Stimulated activated CD4-positive, alpha-beta T cell treated with anti-CD3 and anti-CD28 coated beads, Interleukin-12 subunit alpha, Interleukin-12 subunit beta, amount 100 ng/mL, for 48 hours (primary cell): ENCODE results near the gene ATXN1.
"Not testable (repeated sequence)": the region's sequence is repeated elsewhere in the genome, so short reads cannot be mapped to it uniquely, and the experiment has no call there.

Experiments
- DNase-seq, 3 donors: peaks; one replicate each; pipeline ENCODE4 v3.0.0-alpha.2; 2020; ENCODE audit warnings: low read depth in 2 of 3, low spot score in 1 of 3

ATXN1 gene

DNA sequence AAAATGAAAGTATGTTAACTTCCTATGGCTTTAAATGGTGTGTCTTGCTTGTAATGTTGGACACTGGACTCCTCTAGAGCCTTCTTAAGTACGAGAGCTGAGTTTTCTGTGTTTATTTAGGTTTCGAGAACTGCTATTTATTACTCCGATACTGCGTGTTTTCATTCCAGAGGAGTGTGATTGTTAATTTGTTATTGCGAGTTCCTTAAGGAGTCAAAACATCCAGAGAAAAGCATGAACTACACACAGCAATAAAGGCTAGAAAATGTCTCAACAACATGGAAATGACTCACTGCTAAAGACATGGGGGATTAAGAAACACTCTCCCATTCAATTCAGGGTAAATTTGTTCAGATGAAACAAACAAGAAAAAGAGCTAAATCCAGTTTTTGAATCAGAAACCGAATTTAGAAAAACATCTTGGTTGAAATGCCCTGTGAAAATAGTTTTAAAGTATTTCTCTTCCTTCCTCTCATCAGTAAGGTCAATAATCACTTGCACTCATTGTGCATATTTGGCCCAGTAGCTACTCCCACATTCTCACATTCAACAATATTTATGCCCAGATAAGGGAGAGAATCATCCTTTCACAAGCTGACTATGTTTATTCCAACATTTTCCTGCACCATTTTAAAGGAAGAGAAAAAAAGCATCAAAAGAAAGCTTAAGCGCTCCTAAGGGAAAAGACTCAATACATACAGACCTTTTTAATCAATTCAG lies 36.0 kb downstream of the ATXN1 start:
- DNase-seq = no peak

DNA sequence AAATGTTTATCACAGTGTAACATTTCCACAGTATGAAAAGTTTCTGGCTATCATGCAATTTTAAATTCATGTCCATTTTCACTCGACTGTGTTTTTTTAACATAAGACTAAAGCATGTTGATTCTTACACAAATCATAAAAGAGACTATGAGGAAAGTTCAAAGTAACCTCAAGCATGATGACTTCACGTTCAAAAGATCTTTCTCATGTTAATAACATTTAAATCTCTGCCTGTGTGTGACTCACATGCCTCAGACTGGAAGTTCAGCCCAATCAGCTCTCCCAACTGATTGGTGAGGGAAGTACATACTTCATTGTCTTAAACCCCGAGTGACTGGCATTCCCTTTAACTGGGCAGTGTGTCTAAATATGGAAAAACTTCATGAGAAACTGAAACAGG lies 37.4 kb downstream of the ATXN1 start:
- no peak for DNase-seq

DNA sequence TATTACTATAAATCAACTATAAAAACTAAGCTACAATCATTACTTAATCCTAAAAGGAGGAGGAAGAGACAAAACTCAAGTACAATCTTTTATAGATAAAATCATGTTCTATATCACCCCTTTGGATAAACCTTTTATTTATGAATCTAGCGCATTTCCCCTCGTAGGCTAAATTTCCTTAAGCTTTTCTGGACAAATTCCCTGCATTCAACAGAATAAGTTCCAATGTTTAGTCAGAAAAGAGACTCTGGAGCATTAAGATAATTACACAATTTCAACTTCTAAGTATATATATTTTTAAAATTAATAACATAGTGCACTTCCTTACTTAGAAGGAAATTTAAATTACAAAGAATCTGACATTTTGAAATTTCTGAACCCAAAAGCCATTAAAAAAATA lies 37.9 kb downstream of the ATXN1 start:
- no peak for DNase-seq

DNA sequence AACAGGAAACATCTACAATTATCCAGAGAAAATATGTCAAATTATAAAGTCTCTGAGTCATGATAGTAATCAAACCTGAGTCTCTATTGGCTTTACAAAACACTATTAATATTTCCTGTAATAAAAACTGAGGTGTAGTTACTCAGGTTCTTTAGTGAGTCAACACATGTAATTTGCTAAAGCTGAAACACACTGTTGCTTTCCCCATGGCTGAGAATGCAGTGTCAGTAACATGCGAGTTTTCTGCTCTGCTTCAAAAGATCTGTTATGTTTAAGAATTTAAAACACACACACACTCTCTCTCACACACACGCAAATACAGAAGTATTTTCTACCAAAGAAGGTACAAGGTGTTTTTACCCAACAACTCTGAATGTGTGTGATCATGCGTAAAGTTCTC lies 38.6 kb downstream of the ATXN1 start:
- DNase-seq = no peak

DNA sequence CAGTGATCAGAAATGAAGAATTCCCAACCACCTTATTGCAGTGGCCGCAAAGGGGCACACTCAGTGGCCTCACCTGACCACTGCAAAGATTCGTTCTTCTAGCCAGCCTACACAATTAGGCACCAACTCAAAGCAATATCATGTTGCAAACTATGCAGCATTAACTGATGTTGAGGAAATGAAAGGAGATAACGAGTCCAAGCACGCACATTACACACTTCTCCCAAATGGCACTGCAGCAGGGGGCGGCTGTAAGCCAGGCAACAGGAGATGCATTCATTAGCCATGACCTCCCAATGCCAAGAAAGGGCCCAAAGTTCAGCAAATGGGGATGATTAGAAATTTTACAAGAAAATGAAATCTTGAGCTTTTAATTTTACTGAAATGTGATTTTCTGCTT lies 39.3 kb downstream of the ATXN1 start:
- no peak for DNase-seq

DNA sequence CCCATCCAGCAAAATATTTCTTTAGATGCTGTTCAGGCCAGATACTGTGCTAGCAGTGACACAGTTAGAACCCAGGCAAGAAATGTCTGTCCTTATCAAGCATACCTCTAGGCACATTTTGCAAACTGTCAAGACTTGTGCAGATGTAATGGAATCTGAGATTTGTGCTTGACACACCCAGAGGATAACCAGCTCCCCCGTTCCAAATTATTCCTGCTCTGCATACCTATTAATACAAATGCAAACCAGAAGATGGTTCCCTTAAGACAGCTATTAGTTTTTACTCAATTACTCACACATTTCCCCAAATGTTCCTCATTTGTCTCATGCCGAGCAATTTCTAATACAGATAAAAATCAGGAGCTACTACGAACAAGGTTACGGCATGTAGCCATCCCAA lies 40.4 kb downstream of the ATXN1 start:
- DNase-seq = no peak

DNA sequence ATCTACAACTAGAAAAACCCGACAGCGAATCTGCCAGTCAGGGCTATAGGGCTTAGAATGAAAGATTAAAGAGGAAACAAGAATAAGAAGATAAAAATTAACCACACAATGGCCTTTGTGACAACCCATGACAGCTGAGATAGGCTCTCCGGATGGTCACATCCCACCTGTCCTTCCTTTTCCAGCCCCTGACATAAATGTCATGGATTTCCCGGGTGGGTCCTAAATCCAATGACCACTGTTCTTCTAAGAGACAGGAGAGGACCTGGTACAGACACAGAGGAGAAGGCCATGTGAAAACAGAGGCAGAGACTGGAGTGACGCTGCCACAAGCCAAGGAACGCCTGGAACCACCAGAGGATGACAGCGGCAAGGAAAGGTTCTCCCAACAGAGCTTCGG lies 41.8 kb downstream of the ATXN1 start:
- DNase-seq = no peak

DNA sequence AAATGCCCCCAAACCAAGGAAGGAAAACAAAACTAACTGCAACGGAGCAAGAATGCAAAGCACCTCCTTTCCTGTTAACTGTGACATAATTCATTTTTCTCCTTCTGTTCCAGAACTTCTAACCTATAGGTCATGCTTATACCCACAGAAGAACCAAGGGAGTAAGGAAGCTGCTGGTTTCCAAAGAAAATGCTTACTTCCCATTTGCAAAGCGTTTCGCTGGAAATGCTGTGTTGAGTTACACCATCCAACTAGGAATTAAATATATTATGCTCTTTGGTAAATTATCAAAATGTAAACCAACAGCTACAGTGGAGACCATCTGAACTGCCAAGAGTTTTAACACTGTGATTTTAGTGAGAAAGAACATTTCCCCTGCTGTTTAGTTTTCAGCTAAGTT lies 42.9 kb downstream of the ATXN1 start:
- DNase-seq = no peak

DNA sequence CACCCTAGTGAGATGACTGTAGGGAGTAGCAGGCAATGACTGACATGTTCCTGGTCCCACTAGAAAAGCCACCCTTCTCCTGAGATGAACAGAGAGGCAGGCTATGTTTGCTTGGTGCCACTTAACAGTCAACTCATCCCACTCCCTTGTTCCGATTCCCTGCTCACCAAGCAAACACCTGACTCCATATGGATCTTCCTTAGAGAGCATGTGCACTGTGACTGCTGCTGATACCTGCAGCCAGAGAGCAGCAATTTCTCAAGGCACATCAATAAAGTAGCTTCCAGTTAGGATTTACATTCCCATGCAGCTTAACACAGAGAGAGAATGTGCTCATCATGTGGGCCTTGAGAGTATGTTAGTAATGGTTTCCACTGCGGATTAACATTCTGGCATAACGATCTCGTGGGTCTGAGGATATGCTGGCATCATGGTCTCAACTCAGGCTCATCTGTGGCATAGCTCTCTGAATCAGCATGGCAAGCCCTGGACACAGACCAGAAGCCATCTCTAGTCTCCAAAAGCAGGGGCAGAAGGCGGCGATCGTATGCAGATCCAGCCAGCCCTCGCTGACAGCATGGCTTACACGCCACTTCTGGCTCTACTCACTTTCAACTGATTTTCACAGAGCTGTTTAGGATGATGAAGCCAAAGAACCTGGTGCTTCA lies 43.9 kb downstream of the ATXN1 start:
- no peak for DNase-seq

DNA sequence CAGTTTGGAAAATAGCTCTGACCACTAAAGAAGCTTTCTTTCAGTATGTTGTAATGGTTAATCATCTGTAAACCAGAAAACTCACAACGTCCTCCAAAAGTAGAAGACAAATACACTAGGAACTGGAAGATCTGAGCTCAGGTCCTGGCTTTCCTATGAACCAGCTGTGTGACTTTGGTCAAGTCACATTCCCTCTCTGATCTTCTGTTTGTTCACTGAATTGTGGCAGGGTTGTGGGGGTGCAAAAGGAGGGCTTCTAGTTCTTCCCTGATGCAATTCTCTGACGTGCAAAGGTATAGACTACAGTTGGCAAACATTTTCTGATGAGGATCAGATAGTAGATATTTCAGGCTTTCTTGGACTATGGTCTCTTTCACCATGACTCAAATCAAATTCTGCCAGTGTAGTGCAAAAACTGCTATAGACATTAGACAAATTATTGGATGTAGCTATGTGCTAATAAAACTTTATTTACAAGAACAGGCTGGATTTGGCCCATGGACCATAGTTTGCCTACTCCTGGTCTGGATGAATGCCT lies 44.9 kb downstream of the ATXN1 start:
- no peak for DNase-seq

DNA sequence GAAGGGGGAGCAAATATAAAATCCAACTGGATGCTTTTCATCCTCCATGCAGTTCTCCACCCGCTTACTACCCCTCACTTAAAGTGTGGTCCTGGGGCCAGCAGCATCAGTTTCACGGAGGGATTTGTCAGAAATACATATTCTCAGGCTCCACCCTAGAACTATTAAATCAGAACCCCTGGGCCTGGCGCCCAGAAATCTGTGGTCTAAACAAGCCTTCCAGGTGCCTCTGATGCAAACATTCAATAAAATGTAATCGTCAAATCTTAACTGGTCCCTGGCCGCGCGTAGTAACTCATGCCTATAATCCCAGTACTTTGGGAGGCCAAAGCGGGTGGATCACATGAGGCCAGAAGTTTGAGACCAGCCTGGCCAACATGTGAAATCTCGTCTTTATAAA lies 47.7 kb downstream of the ATXN1 start:
- DNase-seq = no peak

DNA sequence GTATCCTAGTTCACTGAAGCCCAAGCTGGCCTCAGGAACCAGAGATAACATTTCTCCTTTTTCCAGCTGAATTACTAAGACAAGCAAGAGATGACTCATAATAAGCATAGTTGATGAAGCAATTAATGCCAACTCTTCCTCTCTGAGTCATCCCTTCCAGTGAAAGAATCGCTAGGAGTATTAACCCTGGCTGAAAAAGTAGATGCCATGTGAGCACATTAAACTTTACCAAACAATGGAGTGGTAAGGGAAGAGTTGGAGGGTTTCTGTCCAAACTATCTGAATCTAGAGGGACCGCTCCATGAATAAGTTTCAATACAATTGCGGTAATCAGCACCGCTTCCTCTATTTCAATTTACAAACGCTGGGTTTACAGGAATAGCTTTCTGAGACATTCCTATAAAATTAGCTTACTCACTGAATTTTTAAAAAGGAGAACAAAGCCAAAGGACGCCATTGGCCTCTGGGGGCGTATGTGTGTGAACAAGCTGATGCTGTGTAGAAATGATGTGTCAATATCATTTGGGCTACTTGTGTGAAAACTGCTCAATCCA lies 48.3 kb downstream of the ATXN1 start:
- DNase-seq = no peak

DNA sequence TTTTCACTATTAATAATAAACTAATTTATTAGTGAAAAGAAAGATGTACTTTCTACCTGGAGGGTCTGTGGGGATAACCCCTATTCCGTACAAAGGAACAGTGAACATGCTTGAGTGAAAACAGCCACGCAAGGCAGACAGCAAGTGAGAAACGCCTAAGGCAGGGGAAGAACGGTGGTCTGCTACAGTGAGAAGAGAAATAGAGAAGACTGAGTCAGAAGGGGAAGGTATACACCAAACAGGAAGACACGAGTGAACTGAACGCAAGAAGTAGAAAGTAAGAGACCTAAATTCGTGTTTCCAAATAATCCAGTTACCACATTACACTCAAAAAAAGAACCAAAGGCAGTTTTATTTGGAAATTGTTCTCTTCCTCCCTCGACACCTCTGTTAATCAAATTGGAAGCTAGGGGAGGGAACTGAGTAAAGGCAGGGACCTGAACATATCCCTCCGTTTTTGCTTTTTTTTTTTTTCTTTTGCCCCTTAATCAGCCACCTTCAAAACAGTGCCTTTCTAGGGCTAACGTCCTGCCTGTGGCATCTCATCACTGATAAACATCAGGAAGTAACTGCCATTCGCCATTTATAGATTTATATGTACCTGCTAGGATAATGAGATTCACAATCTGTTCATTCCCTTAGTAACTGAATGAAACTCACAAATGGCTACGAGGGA lies 48.9 kb downstream of the ATXN1 start:
- DNase-seq = no peak

DNA sequence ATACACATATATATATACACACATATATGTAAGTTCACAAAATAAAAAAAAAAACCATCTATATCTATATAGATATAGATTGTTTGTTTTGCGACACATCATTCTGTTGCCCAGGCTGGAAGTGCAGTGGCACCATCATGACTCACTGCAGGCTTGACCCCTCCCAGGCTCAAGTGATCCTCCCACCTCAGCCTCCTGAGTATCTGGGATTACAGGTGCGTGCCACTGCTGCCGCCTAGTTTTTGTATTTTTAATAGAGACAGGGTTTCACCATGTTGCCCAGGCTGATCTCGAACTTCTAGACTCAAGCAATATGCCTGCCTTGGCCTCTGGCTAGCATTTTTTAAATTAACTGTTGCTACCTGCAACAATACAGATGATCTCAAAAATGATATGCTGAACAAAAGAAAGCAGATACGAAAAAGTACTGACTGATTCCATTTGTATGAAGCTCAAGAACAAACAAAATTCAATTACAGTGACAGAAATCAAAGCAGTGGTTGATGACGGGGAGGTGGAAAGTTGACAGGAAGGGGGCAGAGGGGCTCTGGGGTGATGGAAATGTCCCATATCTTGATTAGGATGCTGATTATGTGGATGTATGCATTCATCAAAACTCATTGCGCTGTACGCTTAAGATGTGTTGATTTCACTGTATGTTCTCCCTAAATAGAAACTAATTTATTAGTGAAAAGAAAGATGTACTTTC lies 49.6 kb downstream of the ATXN1 start:
- no peak for DNase-seq

DNA sequence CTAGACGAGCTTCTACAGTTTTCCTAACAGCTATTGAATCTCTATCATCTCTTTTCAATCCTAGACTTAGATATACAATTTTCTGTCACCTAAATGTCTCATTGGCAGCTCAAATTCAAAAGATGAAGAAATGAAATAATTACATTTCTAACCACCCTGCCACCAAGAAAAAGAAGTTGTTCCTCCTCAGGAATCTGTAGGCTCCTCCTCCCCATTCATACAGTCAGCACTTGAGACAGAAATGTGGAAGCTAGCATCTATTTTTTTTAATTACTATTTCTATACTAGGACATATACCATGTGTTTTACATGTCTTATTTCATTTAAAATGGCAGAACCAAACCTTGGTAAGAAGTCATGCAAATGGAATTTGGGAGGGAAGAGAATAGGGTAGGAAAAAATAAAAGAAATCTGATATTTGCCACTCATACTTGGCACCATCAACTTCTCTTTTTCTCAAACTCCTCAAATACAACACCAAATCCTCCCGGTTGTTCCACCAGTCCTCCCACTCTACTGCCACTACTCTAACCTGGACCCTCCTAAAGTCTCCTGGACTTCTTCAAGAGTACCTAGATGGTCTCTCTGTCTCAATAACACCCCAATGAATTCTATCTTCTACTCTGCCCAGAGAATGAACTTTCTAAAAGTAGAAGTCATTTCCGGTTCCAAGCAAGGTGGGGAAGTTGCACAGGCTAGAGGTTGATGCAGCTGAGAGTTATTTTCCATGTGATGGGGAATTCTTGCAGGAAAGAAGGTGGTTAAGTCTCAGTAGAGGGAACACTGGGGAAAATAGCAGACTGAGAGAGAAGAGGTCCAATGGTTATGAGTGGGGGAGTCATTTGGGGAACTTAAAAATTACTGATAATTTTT lies 54.1 kb downstream of the ATXN1 start:
- no peak for DNase-seq

DNA sequence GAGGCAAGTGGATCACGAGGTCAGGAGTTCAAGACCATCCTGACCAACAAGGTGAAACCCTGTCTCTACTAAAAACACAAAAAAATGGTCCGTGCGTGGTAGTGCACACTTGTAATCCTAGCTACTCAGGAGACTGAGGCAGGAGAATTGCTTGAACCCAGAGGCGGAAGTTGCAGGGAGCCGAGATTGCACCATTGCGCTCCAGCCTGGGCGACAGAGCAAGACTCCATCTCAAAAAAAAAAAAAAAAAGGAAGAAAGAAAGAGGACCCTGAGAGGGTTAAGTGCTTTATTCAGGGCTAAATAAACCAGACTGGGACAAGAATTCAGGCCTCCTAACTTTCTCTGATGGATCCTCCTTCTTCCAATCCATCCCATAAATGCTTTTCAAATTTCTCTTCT lies 54.8 kb downstream of the ATXN1 start:
- DNase-seq = not testable (repeated sequence)

DNA sequence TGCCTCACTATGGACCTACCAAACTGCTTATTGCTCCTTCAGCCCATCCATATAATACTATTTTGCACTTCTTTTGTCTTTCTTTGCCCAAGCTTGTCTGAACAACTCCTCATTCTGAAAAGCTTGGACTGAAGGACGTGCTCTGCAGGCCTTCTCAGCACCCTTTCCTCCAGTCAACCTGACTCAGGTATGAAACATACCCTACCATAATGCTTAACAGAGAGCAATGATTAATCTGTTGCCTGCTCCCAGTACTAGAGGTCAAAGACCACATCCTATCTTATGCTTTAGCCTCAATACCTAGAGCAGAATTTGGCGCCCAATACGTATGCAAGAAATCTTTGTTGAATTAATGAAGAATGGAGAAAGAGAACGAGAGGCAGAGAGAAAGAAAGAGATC lies 55.2 kb downstream of the ATXN1 start:
- DNase-seq = no peak

DNA sequence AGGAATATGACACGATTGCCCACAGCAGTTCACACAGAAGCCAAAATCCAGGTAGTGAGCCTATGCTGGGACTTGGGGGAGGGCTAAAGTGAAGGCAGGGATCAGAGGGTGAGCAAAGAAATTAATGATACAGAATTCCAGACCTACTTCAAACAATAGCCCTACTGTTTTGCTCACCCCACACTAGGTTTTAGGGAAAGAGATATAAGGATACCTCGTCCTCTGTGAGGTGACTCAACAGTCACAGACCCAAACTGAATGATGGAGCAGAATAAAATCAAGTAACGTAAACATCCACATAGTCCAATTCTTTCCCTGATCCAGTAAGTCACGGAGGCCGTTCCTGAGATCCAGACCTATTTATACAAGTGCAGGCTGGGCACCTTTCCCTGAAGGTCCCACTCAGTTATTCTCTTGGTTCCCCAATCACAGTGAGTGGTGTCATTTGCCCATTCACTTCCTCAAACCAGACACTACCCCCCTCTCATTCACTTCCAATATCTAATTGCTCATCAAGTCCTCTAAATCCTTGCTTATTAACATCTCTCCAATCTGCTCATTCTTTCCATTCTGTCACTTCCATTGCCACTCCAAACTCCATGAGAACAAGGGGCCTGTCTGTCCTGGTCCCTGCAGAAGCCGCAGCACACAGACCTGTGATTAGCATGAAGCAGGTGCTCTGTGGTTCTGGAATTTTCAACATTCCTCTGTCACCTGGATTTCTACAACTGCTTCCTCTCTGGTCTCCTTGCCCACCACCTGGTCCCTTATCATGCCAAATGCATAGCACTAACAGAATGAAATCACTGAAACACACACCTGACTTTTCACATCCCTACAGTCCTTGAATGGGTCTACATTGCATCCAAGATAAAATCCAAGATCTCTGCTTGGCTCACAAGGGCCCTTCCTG lies 55.9 kb downstream of the ATXN1 start:
- DNase-seq = no peak

DNA sequence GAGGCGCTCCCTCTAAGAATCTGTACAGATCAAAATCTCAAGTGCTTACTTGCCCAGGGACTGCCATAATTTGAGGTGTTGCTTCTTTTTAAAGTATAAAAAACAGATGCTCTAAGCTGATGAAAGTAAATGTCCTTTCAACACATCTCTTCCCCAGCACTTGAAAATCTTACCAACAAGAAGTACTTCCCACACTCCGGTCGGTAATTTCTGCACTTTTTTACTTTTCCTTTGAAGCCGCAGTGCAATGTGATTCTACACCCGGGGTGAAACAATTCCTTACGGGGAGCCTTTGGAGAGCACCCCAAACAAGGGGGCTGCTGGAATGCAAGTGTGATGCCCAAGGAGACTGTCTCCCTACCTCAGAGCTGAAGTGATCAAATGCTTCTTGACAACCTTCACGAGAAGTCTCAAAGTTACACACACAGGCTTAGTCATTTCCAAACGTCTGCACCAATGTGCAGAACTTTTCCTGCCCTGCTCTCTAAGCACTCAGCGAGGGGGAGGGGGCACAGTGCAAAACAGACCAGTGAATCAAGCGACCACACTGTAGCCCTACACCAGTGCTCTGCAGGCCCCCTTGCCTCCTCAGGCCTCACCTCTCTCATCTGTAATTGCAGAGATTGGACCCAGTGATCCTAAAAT lies 56.7 kb downstream of the ATXN1 start:
- peak in 2 of 3 donors; percentile 52 to 56 for DNase-seq
